SK-N-DZ (cell line): Measurements from ENCODE around the gene ABHD17A.

Experiments used
- DNase-seq: peaks from one replicate; pipeline ENCODE4 v3.0.0-alpha.2; 2015; ENCODE audit warnings: low spot score

Gene ABHD17A

GRCh38 chr19:1839658-1840540, 45.4 kb downstream of the ABHD17A start:
- DNase-seq = no peak

- DNase-seq = peak; percentile 58
Observed at GRCh38 chr19:1837625-1838105, 47.6 kb downstream of the ABHD17A start.

GRCh38 chr19:1837222-1837565, 48.1 kb downstream of the ABHD17A start:
- DNase-seq = no peak

GRCh38 chr19:1836458-1837221, 48.7 kb downstream of the ABHD17A start:
- DNase-seq = no peak

GRCh38 chr19:1833540-1833939, 51.8 kb downstream of the ABHD17A start:
- no peak for DNase-seq

GRCh38 chr19:1832046-1832663, 53.1 kb downstream of the ABHD17A start:
- no peak for DNase-seq

- DNase-seq = no peak
Observed at GRCh38 chr19:1830978-1831377, 54.3 kb downstream of the ABHD17A start.

GRCh38 chr19:1830568-1830967, 54.7 kb downstream of the ABHD17A start:
- no peak for DNase-seq

GRCh38 chr19:1829958-1830357, 55.3 kb downstream of the ABHD17A start:
- no peak for DNase-seq

- DNase-seq = no peak
Observed at GRCh38 chr19:1828279-1829238, 56.7 kb downstream of the ABHD17A start.

- no peak for DNase-seq
Observed at GRCh38 chr19:1827566-1828278, 57.6 kb downstream of the ABHD17A start.
